GM18511 (cell line): ENCODE results near the gene TMEM139.

Experiments
- ATAC-seq: cut with Tn5 transposase; IDR thresholded peaks from one replicate; pipeline ENCODE4 v1.9.1; 2021; ENCODE audit warnings: mild to moderate bottlenecking, moderate library complexity; ENCODE audit not compliant: unreplicated experiment

The TMEM139 gene

DNA sequence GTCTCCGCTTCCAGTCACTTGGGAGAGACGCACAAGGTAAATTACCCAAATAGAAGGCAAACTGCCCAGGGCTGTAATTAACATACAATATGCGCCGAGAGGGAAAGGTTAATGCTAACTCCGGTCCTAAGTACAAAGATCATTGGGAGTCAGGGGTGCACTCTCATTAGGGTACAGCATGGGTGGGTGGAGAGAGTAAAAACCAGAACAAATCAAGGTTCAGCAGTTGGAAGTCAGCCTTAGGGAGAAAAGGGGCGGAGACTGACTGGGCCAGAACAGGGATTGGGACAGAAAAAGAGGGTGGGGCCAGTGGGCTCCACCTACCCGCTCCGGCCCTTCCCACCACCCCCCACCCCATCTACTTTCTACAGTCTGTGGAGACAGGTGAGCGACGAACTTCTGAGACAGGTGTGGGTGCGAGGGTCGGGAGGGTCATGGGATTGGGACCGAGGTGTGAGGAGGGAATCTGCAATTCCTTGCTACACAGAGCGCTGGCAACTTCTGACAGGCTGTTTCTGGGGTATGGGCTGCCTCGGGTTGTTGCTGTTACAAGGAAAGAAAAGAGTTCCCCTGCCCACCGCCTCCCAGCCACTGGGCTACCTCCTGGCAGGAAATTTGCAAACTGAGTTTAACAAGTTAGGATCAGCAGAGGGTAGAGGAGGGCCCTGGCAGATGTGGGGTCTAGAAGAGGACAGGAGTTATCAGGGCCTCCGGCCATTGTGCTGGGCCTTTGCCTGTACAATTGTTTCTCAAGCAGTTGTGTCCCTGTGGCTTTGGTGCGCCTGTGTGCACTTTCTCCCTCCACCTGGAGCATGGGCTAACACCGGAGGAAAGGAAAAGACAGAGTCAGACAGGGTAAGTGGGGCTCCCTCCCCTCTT is at the start of gene TMEM139:
Gene TMEM139, plus strand, starts transcription at position 368 of the 879 bp plus-strand sequence. CDS start 1,000 bp downstream, outside the sequence.
- ATAC-seq: no peak

DNA sequence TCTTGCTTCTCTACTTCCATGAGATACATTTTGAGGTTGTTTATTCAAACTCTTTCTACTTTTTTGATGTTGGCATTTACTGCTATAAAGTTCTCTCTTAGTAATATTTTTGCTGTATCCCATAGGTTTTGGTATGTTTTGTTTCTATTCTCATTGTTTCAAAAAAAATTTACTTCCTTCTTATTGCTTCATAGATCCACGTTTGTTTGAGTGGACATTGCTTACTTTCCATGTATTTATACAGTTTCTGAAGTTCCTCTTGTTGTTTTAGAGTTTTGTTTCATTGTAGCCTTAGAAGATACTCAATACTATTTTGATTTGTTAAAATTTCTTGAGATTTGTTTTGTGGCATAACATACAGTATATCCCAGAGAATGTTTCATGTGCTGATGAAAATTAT is 49.2 kb upstream of the TMEM139 start:
- ATAC-seq: no peak

- no peak for ATAC-seq
These were observed 48.3 kb upstream of the TMEM139 start for GRCh38 chr7:143236408-143236990.

DNA sequence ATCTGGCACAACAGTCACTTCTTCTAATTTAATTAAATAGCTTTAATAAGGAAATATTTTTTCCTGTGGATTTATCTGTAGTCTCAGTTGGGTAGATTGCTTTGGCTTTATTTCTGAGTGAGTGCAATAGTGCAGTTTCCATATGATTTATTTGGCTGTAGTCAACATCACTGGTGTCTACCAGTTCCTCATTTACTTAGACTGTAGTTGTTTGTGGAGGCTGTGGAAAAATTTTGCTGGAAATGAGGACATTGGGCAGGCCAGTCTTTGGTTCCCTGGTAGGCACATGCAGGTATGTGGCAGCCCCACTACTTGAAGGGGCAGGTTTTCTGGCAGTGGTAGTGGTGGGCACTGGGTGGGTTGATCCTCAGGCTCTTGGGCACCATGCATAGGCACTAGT is 47.4 kb upstream of the TMEM139 start:
- ATAC-seq: no peak

DNA sequence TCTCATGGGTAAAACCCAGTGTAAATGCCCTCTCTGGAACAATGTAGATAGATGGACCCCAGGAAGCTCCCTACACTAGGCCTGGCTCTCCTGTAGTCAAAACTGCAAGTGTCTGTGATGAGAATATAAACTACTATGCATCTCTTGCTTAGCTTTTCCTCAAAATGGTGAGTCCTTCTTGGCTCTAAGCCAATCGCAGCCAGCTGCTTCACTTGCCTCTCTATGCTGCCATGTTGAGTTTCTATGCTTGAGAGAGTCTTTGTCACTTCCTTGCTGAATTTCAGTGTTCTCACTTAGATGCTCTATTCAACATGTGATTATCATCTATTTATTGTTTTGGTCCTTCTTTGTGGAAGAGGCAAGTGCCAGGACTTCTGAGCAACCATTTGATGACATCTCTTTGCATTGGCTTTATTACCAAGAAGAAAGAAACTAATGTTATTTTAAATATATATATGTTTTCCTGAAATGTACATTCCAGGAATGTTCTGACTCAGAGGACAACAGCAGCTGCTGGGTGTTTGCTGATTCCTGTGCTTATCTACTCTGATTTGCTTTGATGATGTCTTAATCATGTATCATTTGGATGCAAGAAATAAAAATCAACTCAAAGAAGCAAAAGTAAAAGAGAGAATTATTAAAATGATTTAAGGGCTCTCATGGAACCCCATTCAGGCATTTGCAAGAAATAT is 46.3 kb upstream of the TMEM139 start:
- ATAC-seq: no peak

DNA sequence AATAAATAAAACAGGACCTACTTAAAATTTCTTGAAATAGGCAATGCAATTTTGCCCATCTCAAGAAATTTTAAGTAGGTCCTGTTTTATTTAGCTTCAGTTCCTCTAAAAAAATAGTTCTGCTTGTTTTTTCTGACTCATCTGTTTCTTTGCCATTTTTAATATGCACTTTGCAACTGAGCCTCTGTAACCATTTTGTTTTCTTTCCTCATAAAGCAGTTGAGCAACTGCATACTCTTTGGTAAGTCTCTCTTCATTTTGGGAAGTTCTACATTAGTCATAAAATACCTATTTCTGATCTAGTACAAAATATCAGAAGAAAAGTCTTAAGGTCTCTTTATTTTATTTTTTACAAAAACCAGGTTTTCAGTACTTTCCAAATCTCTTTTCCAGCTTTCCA is 44.9 kb upstream of the TMEM139 start:
- no peak for ATAC-seq

GRCh38 chr7:143240291-143241168 is 44.2 kb upstream of the TMEM139 start:
- peak; percentile 99 for ATAC-seq

DNA sequence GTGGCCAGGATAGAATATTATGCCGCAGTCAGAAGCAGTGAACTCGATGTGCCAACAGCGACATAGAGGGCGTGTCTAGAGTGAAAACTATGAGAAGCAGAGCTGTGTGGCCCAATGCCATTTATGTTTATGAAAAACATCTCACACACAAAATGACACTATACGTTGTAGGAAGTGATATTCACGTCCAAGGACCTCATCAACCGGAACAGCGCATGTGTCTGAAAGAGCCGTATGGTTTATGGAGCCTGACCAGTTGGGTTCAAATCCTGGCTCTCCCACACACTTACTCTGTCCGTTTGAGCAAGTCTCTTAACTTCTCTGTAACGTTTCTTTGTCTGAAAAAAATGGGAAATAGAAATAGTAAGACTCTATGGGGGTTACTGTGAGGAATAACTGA is 42.5 kb upstream of the TMEM139 start:
- no peak for ATAC-seq

DNA sequence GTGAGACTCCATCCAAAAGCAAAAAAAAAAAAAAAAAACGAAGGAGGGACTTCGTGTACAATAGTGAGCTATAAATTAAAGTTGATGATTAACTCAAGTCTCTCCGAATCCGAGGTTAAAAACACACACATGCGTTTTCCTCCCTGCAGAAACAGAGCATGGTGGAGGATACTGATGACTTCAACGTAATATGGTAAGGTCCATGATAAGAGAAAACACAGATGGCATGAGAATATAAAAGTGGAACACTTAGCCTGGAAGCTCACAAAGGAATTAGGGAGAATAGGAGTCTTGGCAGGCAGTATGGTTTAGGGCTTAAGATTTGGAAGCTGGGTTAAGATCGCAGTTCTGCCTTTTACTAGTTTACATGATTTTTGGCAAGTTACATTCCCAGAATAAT is 41.6 kb upstream of the TMEM139 start:
- no peak for ATAC-seq

DNA sequence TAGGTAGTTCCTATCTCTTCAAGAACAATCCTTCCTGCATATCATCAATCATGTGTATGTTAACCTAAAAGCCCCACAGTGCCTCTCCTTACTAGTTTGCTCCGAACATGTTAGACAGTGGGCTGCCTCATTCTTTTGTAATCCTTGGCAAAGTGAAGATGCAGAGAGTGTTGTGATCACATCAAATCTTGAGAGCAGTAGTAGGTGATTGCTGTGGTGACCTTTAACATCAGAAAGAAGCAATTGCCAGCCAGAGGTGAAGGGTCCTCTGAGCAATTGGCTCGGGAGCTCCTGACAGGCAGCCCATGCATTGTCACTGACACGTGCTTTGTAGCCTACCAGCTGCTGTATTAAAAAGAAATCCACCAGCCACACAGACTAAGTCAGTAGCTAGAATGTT is 41.1 kb upstream of the TMEM139 start:
- ATAC-seq: no peak

DNA sequence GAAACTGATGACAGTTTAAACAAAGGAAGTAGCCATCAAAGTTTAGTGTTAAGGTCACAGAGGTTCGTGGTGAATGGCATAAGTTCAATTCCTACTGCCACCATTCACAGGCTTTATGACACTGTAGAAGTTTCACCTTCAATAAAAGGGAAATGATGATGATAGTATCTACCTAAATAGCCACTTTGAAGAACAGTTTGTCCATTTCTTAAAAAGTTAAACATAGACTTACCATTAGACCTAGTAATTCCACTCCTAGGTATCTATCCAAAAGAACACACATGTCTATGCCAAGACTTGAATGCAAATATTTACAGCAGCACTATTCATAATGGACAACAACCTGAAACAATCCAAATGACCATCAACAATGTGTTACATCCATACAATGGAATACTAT is 40.4 kb upstream of the TMEM139 start:
- ATAC-seq: no peak

DNA sequence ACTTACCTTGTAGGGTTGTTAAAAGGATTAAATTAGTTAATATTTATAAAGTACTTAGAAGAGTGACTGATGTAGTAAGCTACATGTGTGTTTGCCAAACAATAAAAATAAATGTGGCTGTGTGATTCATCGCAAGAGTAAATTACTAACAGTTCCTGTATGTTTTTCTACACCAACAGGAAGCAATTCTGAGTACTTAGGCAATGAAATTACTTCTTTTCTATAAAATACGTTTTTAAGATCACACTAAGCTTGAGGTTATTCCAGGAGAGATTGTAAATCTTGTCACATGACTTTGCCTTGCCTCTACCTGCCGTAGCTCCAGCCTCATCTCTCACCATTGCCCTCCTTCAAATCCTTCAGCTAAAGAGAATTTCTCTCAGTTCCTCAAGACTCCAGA is 39.6 kb upstream of the TMEM139 start:
- ATAC-seq: no peak

DNA sequence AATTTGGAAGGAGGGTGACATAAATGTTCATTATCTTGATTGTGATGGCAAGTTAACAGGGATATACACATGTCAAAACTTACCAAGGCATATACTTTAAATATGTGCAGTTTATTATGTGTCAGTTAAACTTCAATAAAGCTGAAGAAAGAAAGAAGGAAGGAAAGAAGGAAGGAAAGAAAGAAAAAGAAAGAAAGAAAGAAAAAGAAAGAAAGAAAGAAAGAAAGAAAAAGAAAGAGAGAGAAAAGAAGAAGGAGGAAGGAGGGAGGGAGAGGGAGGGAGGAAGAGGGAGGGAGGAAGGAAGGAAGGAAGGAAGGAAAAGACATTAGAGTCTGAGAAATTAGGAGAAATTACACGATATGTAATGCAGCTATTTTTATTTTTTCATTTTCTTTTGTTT is 37.4 kb upstream of the TMEM139 start:
- no peak for ATAC-seq

DNA sequence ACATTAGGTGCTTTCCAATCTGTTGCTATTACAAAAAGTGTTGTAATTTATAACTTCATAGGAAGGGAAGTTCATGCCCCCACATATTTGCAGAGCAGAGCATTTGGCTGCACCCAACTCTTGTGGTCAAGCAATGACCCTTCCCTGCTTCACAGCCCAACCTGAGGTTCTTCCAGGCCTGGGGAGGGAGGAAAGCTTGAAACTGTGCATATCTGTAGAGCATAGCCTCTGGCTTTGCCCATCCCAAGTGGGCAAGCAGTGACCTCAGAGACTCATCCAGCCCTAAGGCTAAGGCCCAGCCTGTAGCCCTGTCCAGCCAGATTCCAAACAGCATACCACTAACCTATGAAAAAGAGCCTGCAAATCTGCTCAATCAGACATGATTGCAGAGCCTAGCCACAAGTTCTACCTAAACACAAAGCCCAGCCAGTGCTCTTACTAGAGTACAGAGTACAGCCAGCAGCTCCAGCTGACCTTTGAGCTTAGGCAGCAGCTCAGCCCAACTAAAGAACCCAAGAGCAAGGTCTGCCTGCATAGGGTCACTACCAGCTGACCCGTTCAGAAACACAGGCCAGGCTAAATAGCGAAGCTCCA is 35.9 kb upstream of the TMEM139 start:
- ATAC-seq: no peak

DNA sequence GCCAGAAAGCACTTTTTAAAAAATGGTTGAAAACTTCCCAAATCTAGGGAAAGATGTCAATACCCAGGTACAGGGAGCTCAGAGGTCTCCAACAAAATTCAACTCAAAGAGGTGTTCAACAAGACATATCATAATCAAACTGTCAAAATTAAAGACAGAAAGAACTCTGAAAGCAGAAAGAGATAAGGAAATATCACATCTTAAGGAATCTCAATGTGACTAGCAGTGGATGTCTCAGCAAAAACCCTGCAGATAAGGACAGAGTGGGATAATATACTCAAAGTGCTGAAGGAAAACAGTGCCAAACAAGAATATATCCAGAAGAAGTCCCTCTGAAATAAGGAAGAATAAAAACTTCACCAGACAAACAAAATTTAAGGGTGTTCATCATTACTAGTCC is 34.6 kb upstream of the TMEM139 start:
- no peak for ATAC-seq

- ATAC-seq: no peak
These were observed 33.9 kb upstream of the TMEM139 start for GRCh38 chr7:143250822-143251221.

DNA sequence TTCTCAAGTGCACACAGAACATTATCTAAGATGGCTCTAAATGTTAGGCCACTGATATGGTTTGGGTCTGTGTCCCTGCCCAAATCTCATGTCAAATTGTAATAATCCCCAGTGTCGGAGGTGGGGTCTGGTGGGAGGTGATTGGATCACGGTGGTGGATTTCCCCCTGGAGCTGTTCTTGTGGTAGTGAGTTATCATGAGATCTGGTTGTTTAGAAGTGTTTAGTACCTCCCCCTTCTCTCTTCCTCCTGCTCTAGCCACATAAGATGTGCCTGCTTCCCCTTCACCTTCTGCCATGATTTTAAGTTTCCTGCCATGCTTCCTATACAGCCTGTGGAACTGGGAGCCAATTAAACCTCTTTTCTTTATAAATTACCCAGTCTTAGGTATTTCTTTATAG is 32.8 kb upstream of the TMEM139 start:
- no peak for ATAC-seq

- ATAC-seq: no peak
These were observed 29.2 kb upstream of the TMEM139 start for GRCh38 chr7:143255564-143255963.

- ATAC-seq: no peak
These were observed 28.4 kb upstream of the TMEM139 start for GRCh38 chr7:143256325-143256724.

- ATAC-seq: peak; percentile 90
These were observed 27.8 kb upstream of the TMEM139 start for GRCh38 chr7:143256932-143257331.

DNA sequence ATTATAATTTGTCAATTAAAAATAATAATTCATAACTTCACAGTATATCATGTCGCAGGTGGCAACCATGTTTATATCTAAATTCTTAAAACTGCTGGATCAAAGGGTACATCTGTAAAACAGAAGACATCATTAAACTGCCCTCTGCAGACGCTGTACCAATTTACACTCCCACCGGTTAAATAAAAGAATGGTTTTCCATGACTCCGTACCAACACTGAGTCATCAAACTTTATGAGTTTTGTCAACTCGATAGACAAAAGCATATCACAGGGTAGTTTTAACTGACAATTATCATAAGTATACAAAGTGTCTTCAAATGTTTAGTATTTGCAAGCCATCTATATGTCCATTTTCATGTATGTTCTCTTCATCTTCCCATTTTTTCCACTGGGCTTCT is 27.3 kb upstream of the TMEM139 start:
- ATAC-seq: no peak
